PC-9 (cell line): ENCODE measurements around the gene EFS.

Experiments used
- CTCF ChIP-seq: fragments of 200-600 bp; sonication (generic); conservative IDR thresholded peaks from 2 replicates; pipeline ENCODE4 v1.6.1; 2017; ENCODE audit warnings: mixed run types, antibody characterized with exemption, mild to moderate bottlenecking, moderate library complexity
- EZH2 ChIP-seq: fragments of 200-600 bp; sonication (generic); IDR thresholded peaks from 2 replicates; pipeline ENCODE4 v1.8.0; 2017; ENCODE audit warnings: antibody characterized with exemption, low read depth

DNA sequence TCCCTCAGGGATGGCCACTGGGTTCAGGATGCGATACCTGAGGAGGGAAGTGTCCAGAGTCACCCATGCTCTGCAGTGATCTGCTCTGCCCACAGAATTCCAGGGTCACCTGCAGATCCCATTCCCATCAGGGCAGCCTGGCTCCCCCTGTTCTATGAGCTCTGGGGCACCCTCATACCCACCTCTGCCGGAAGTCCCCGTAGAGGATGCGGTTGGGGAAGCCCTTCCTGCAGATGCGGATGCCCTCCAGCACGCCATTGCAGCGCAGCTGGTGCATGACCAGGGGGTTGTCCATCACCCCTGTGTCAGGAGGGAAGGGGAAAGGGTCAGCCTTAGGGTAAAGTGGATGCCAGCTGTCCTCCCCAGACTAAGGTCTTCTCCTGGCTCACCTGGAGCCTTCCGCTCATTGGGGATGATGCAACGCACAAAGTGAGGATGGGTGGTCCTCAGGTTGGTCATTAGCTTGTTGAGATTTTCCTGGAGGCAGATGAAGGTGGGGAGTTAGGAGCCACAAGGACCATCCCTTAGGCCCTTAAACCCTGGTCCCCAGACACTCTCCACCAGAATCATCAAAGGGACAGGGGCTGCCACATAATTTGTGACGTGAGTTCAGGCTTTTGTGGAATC is 31.9 kb upstream of the EFS start:
- TF ChIP-seq CTCF = no peak
- TF ChIP-seq EZH2 = no peak
